GM21619 (cell line): ENCODE data around the gene P2RX4.
"Not testable (repeated sequence)": the region's sequence is repeated elsewhere in the genome, so short reads cannot be mapped to it uniquely, and the experiment has no call there.

Experiments used
- ATAC-seq: cut with Tn5 transposase; IDR thresholded peaks from one replicate; pipeline ENCODE4 v1.9.1; 2021; ENCODE audit not compliant: unreplicated experiment

P2RX4 gene, protein sequence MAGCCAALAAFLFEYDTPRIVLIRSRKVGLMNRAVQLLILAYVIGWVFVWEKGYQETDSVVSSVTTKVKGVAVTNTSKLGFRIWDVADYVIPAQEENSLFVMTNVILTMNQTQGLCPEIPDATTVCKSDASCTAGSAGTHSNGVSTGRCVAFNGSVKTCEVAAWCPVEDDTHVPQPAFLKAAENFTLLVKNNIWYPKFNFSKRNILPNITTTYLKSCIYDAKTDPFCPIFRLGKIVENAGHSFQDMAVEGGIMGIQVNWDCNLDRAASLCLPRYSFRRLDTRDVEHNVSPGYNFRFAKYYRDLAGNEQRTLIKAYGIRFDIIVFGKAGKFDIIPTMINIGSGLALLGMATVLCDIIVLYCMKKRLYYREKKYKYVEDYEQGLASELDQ

DNA sequence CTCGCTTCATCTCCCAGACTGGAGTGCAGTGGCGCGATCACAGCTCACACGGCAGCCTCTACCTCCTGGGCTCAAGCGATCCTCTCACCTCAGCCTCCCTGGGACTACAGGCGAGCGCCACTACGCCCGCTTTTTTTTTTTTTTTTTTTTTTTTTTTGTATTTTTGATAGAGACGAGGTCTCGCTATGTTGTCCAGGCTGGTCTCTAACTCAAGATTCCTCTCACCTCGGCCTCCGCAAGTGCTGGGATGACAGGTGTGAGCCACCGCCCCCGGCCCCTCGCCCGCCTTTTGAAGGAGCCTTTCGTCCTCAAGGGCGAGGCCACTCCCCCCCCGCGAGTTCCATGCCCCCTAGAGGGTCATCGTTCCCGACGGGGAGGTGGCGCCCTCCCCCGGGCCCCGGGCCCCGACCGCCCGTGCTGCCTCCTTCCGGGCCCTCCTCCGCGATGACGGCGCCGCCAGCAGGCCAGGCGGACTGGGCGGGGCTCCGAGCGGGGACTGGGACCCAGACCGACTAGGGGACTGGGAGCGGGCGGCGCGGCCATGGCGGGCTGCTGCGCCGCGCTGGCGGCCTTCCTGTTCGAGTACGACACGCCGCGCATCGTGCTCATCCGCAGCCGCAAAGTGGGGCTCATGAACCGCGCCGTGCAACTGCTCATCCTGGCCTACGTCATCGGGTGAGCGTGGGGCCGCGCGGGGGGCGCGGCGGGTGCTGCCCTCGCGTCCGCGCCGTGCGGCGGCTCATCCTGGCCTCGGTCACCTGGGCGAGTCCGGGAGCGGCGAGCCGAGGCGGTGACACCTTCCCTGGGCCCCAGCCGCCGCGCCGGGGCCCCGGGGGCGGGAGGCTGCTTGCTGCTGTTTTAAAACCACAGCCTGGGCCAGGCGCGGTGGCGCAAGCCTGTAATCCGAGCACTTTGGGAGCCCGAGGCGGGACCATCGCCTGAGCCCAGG, at the start of gene P2RX4:
P2RX4 (plus strand) TSS at position 506 of the 949 bp plus-strand sequence; CDS start at position 542, 36 bp downstream.
- peak; percentile 86 for ATAC-seq

DNA sequence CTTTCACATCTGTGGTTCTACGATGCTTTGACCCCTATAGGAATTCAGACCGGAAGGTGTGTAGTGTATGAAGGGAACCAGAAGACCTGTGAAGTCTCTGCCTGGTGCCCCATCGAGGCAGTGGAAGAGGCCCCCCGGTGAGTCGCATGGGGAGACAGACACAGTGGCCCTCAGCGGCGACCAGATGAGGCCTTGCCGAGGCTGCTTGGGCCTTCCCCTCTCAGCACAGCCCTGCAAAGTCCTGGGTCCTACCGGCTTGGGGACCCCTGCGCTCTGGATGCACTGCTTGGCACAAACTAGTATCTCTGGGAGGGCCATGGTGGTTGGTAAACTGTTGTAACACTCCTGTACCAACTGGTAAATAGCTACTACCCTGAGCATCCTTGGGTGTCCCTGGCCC, 47.5 kb upstream of the P2RX4 start:
- ATAC-seq: no peak

DNA sequence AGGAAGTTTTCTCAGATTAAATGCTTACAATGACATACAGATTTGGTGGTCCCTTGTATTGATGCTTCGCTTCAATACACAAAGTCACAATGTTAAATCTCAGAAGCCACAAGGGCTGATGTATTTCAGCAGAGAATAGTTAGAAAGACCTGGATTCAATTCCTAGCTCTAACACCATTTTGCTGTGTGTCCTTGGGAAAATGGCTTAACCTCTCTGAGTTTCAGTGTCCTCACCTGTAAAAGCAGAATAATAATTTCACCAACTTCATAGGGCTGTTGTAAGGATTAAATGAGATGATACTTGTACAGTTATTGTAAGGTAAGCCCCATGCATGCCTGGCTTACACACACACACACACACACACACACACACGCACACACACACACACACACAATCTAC, 46.9 kb upstream of the P2RX4 start:
- ATAC-seq: no peak

DNA sequence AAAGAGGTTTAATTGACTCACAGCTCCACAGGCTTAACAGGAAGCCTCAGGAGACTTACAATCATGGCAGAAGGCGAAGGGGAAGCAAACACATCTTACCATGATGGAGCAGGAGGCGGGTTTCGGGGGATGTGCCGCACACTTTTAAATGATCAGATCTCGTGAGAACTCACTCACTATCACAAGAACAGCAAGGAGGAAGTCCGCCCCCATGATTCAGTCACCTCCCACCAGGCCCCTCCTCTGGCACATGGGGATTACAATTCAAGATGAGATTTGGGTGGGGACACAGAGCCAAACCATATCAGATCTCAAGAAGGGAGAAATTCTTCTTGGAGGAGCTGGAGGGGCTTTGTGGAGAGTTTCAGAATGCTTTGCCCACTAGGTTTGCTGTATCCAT, 45.1 kb upstream of the P2RX4 start:
- ATAC-seq: not testable (repeated sequence)

DNA sequence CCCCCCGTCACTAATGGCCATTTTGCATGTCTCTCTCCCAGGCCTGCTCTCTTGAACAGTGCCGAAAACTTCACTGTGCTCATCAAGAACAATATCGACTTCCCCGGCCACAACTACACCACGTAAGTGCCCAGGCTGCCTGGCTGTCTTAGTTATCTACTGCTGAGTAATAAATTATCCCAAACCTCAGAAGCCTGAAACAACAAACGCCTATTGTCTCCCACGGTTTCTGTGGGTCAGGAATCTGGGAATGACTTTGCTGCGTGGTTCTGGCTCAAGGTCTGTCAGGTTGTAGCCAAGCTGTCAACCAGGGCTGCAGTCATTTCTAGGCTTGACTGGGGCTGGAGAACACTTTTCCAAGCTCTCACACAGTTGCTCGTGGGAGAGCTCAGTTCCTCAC, 44.6 kb upstream of the P2RX4 start:
- no peak for ATAC-seq

DNA sequence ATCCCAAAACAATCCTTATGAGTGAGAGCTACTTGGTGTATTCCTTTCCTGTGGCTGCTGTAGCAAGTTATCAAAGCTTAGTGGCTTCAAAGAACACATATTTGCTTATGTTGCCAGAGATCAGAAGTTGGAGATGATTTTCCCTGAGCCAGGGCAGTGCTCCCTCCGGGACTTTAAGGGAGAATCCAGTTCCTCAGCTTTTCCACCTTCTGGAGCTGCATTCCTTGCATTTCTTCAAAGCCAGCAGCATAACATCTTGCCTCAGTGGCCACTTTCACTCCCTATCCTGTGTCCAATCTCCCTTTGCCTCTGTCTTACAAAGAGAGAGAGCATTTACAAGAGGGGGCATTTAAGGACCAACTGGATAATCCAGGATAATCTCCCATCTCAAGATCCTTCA, 43.6 kb upstream of the P2RX4 start:
- ATAC-seq: no peak

DNA sequence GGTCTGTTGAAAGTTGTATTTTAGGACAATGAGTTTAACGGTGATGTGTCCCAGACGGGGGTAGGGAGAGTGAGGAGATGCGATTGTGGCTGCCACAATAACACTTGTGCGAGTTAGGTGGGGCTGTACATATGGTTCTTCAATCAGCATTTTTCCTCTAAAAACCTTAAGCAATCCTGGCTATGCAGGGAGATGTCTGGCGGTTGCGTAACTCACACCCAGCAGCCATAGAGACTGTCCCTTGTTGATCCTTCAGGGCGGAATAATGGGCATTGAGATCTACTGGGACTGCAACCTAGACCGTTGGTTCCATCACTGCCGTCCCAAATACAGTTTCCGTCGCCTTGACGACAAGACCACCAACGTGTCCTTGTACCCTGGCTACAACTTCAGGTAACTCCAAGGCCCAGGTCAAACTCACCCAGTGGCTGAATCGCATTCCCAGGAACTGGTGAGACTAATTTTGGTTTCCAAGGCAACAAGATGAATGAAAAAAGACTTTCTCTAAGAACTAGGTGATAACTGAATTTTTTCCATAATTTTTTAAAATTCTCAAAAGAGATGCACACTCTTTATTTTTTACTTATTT, 42.6 kb upstream of the P2RX4 start:
- no peak for ATAC-seq

DNA sequence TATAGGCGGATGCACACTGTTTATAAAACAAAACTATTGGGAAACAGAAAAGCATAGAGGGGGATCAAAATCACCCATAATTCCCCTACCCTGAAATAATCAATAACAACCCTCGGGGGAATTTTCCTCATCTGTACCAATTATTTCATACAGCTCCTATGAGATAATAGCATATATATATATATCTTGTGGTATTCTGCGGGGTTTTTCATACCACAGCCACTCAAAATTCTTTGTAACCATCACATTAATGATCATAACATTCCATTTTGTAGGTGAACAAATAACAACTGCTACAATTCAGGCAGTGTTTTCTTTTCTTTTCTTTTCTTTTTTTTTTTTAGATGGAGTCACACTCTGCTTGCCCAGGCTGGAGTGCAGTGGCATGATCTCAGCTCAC, 42.0 kb upstream of the P2RX4 start:
- ATAC-seq: no peak

DNA sequence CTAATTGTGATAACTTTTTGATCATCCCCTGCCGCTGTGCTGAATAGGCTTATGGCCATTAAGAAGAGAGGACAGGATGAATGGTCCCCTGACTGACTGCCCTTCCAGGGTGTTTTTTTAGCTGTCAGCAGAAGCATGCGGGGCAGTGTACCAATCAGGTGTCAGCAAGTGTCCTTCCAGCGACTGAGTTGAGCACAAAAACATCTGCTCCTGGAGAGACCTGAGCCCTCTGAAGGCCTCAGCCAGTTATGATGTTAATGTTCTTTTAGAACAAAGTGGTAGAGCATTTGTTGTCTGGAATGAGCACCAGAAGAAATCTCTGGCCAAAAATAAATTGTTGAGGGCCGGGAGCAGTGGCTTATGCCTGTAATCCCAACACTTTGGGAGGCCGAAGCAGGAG, 39.8 kb upstream of the P2RX4 start:
- ATAC-seq: no peak

DNA sequence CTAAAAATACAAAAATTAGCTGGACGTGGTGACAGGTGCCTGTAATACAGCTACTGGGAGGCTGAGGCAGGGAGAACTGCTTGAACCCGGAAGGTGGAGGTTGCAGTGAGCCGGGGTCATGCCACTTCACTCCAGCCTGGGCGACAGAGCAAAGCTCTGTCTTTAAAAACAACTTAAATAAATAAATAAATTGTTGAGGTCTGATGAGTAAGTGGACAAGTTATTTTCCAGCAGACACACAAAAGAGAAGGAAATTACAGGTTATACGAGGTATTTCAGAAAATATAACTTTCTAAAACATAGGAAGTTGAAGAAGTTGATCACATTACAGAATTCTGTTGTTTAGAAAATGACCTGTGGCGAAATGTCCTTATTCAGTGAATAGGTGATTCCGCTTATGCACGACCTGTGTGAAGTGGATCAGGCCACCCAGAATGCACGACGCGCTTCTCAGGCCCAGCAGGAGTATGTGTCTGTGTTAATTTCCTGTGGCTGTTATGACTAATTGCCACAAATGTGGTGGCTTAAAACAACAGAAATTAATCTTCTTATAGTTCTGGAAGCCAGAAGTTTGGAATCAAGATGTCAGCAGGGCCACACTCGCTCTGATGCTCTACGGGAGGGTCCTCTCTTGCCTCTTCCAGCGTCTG, 39.2 kb upstream of the P2RX4 start:
- ATAC-seq: no peak

DNA sequence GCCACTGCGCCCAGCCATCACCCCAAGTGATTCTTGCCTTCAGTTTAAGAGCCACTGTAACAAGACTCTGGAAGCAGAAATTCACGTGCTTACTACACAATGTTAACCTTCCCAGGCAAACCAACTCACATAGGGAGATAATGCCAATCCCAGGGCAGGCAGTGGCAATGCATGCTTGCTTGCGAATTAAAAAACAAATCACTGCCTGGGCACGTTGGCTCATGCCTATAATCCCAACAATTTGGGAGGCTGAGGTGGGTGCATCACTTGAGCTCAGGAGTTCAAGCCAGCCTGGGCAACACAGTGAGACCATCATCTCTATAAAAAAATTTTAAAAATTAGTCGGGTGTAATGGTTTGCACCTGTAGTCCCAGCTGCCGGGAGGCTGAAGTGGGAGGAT, 37.8 kb upstream of the P2RX4 start:
- ATAC-seq: no peak

DNA sequence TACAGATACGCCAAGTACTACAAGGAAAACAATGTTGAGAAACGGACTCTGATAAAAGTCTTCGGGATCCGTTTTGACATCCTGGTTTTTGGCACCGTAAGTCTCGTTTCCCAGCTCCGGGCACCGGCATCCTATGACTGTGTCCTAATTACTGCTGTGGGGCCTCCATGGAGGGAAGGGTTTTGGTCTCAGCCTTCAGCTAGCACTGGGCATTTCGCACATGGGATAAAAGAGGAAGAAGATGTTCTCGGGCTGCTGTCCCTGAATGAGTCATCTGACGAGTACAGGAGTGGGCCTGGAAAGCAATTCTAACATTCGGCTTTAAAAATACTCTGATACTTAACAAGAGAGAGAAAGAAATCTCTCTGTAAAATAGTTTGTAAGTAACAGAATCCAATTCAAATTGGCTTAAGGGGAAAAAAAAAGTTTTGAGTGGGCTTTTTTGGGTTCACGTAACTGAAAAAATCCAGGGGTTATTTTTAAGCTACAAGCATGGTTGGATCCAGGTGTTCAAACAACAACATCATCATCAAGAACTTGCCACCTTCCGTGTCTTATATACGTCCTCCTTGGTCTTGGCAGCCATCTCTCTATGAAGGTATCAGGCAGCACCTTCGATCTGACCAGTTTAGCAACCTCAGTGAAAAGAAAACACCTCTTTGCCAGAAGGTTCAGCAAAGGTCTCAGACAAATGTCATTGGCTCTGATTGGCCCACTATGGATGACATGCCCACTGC, 34.4 kb upstream of the P2RX4 start:
- no peak for ATAC-seq

DNA sequence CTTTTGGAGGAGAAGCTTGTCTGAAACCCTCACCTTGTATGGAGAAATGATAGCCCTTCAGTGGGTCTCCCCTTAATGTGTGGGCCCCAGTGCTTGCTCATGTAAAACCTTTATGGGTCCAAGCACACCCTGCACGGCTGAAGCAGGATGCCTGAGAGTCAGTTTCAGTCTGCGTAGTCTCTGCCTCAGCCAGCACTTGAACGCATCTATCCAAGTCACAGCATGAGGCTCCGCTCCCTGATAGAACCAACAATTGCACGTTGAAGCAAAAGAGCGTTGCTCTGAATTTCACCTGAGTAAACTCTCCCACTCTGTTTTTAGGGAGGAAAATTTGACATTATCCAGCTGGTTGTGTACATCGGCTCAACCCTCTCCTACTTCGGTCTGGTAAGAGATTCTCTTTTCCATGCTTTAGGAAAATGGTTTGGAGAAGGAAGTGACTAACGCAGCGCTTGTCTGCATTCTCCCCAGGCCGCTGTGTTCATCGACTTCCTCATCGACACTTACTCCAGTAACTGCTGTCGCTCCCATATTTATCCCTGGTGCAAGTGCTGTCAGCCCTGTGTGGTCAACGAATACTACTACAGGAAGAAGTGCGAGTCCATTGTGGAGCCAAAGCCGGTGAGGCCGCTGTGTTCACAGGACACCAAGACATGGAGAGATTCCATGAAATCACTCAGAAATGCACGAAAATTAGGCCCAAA, 33.0 kb upstream of the P2RX4 start:
- no peak for ATAC-seq

DNA sequence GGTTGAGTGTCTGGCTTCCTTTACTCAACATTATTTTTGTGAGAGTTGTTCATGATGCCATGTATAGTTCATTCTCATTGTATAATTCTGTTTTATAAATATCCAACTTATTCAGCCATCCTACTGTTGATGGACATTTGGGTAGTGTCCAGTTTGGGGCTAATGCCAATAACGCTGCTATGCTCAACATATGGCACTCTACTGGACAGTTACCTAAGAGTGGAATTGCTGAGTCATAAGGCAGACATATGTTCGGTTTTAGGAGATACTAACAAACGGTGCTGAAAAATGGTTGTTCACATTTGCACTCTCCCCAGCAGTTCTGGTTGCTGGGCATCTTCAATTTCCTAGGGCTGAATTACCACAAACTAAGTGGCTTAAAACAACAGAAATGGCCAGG, 28.7 kb upstream of the P2RX4 start:
- no peak for ATAC-seq

DNA sequence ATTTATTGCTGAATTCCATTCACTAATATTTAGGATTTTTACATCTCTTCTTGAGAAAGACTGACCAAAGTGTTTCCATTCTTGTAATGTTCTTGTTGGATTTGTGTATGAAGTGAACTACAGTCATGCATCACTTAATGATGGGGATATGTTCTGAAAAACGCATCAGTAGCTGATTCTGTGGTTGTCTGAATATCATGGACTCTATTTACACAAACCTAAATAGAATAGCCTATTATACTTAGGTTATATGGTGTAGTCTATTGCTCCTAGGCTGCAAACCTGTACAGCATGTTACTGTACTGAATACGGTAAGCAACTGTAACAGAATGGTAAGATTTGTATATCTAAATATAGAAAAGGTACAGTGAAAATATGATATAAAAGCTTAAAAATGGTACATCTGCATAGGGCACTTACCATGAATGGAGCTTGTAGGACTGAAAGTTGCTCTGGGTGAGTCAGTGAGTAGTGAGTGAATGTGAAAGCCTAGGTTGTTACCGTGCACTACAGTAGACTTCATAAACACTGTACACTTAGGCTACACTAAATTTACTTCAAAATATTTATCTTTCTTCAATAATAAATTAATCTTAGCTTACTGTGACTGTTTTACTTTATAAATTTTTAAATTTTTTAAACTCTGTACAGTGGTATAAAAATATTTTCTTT, 27.6 kb upstream of the P2RX4 start:
- ATAC-seq: no peak

DNA sequence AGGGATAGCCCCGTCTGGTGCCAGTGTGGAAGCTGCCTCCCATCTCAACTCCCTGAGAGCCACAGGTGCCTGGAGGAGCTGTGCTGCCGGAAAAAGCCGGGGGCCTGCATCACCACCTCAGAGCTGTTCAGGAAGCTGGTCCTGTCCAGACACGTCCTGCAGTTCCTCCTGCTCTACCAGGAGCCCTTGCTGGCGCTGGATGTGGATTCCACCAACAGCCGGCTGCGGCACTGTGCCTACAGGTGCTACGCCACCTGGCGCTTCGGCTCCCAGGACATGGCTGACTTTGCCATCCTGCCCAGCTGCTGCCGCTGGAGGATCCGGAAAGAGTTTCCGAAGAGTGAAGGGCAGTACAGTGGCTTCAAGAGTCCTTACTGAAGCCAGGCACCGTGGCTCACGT, 25.5 kb upstream of the P2RX4 start:
- no peak for ATAC-seq

DNA sequence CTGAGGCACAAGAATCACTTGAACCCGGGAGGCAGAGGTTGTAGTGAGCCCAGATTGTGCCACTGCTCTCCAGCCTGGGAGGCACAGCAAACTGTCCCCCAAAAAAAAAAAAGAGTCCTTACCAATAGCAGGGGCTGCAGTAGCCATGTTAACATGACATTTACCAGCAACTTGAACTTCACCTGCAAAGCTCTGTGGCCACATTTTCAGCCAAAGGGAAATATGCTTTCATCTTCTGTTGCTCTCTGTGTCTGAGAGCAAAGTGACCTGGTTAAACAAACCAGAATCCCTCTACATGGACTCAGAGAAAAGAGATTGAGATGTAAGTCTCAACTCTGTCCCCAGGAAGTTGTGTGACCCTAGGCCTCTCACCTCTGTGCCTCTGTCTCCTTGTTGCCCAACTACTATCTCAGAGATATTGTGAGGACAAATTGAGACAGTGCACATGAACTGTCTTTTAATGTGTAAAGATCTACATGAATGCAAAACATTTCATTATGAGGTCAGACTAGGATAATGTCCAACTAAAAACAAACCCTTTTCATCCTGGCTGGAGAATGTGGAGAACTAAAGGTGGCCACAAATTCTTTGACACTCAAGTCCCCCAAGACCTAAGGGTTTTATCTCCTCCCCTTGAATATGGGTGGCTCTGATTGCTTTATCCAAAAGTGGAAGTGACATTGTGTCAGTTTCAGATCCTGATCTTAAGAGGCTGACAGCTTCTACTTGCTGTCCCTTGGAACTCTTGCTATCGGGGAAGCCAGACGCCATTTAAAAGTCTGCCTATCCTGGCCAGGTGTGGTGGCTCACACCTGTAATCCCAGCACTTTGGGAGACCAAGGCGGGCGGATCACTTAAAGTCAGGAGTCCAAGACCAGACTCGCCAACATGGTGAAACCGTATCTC, 24.7 kb upstream of the P2RX4 start:
- no peak for ATAC-seq

DNA sequence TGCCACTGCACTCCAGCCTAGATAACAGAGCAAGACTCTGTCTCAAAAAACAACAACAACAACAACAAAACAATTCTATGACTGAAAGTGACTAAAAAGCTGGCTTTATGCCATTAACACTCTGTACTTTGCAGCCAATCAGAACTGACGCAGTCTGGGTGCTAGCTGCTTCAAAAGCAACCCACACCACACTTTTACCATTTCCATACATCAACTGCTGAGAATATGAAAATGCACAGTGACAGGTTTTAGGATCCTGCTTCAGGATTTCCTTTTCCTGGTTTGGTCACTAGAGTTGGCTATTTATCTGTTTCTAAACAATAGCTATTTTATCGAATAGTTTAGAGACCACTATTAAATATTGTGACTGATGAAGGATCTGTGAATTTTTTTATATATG, 23.1 kb upstream of the P2RX4 start:
- ATAC-seq: no peak
